ENCODE results near the gene PARP12.

DNA sequence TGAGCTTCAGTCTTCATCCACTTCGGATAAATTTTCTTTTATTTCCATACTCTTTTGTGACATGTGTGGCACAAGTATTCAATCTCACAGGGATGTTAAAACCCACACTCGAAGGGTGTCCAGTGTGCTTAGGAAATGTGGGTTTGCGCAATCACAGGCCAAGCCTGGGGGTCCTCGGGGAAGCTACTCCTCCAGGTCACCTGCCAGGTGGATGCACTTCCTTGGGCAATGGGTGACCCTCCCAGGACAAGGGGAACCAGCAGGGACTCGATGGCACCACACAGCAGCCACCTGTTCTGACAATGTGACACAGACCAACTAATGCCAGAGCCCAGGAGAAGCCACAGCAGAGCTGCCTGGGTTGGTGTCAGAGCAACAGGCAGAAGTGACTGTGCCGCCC, 39.0 kb downstream of the PARP12 start:
- TF ChIP-seq, protein P1, sequence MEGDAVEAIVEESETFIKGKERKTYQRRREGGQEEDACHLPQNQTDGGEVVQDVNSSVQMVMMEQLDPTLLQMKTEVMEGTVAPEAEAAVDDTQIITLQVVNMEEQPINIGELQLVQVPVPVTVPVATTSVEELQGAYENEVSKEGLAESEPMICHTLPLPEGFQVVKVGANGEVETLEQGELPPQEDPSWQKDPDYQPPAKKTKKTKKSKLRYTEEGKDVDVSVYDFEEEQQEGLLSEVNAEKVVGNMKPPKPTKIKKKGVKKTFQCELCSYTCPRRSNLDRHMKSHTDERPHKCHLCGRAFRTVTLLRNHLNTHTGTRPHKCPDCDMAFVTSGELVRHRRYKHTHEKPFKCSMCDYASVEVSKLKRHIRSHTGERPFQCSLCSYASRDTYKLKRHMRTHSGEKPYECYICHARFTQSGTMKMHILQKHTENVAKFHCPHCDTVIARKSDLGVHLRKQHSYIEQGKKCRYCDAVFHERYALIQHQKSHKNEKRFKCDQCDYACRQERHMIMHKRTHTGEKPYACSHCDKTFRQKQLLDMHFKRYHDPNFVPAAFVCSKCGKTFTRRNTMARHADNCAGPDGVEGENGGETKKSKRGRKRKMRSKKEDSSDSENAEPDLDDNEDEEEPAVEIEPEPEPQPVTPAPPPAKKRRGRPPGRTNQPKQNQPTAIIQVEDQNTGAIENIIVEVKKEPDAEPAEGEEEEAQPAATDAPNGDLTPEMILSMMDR (IDR thresholded peaks at IDR 0.05 in 8 of 11, conservative IDR thresholded peaks at IDR 0.05 in 3 of 11) = no peak
- no peak for TF ChIP-seq POLR2A (IDR thresholded peaks at IDR 0.05)
- peak in 2 of 3 donors; percentile 42 to 52 for TF ChIP-seq POLR2AphosphoS5 (IDR thresholded peaks at IDR 0.05)
